ENCODE data around the gene CLSTN3.
A peak's percentile ranks its signal among the peaks of the same experiment; 100 is the strongest.

GRCh38 chr12:7092229-7092985, 37.8 kb upstream of the CLSTN3 start, which contains the start of gene C1R:
- peak; percentile 76 to 90 (median 82) for TF ChIP-seq CTCF (IDR thresholded peaks at IDR 0.05)
- peak in 1 of 2 donors; percentile 16 for TF ChIP-seq POLR2A (IDR thresholded peaks at IDR 0.05)

All from thyroid gland (tissue), 4 donors.